ENCODE data around the gene LRBA.

Gene LRBA

GRCh38 chr4:150283689-150284088 lies 731.4 kb downstream of the LRBA start:
- DNase-seq (ENCODE audit: low read depth in 2 of 2): no peak

DNA sequence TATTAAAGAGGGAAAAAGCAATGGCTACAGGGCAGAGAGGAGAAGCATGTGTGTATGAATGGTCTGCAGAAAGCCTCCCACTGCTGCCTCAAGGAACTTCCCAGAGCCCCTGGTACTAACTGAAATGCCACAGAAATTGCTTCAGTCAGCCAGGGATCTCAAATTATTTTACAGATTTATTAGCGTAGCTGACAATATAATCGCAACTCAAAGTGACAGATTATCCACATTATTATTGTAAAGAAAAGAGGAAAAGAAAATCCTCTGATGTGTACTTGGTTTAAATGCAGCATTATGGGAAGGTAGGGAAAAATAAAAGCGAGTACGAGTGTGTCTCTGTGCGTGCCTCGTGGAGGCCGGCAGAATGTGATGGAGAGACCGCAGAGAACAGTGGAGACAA lies 734.1 kb downstream of the LRBA start:
- DNase-seq (ENCODE audit: low read depth in 2 of 2): no peak

DNA sequence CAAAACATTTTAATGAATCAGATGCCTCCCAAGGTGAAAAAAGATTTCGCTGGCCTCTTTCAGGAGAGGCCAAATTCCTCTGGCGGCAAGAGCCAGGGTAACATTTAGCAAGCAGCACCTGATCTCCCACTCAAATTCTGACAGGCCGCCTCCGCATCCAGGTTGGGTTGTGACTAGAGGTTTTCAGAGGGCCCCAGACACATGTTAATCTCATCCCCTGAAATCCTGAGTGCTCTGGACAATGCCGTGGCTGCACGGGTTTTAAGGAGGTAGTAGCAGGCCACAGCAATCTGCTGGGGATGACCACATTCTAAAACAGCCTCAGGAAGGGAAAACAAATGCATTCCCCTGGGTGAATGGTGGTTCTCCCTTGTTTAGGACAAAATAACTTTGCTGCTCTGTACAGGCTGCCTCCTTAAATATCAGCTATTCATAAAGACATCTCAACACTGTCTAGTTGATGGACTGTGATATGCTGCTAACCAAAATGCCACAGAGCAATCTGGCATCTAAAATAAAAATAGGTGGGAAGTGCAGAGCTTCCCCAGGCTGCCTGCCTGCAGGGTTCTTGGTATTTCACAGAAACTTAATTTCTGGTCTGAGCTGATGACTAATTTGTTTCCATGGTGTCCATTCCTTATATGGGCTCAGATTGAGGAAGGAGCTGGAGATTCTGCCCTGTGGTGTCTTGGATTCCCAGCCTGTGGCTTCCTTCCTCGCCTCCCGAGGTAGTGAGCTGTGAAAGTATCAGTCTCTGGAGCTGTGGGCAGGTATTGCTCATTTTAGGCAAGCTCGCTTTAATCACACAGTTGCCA lies 734.8 kb downstream of the LRBA start:
- DNase-seq (ENCODE audit: low read depth in 2 of 2): no peak

DNA sequence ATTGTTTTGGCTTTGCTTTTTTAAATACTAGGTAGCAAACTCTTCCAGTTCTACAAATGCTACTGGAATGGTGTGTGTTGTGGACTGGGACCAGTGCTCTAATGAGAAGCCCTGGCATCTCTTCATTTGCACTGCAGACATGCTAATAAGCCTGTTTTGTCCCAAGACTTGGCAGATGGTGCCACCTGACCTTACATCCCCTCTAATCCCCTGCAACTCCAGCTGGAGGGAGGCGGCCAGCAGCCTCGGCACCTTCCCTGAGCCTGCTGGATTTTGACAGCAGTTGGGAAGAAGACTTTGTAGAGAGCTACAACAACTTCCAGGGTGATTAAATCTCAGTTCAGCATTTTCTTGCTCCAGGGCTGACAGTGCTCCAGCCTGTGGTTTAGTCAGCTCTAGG lies 736.9 kb downstream of the LRBA start:
- DNase-seq (ENCODE audit: low read depth in 2 of 2): no peak

DNA sequence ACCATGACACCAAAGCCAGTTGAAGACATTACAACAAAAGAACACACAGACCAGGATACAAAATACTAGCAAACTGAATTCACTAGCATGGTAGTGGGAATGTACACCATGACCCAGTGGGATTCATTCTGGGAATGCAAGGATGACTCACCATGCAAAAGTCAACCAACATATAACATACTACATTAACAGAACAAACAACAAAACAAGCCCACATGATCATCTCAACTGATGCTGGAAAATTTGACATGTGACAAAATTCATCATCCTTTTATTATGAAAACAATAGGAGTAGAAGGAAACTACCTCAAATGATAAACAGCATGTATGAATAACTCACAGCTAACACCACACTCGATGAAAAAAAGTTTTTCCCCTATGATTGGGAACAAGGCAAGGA lies 746.6 kb downstream of the LRBA start:
- DNase-seq (ENCODE audit: low read depth in 2 of 2): no peak

- DNase-seq (ENCODE audit: low read depth in 2 of 2): no peak
Measured at GRCh38 chr4:150265806-150266205, 749.3 kb downstream of the LRBA start.

- no peak for DNase-seq (ENCODE audit: low read depth in 2 of 2)
Measured at GRCh38 chr4:150264595-150265161, 750.4 kb downstream of the LRBA start.

DNA sequence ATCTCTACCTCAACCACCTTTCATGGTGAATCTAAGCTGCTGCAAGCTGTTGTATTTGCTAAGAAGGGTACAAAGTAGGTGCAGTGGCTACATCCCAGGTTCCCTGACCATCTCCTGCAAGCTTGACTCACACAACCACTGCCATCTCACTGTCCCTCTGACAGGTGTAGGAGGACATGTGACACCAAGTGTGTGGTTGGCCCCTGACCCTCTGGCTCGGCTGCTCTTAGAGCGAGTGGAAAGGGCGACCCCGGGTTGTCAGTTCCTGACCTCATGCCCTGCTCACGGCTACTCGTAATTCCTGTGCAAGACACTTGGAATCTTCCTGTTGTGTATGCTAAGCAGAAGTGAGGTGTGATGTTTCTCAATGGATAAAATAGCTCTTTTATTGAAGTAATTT lies 752.5 kb downstream of the LRBA start:
- no peak for DNase-seq (ENCODE audit: low read depth in 2 of 2)

DNA sequence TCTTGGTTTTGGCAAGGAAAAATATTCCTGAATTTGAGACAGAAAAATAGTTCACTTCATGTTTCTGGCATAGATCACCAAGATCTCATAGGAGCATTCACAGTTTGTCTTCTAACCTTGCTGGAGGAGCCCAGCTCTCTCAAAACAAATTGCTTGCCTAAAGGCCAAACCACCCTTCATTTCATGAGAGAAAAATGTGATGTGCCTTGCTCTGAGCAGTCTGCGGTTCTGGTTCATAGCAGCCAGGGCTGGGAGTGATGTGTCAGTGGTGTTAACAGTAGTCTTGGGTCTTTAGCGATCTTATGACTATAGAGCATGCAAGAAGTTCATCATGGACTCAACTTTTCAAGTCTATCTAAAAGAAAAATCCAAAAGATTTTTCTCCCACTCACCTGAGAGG lies 753.5 kb downstream of the LRBA start:
- no peak for DNase-seq (ENCODE audit: low read depth in 2 of 2)

- no peak for DNase-seq (ENCODE audit: low read depth in 2 of 2)
Measured at GRCh38 chr4:150259861-150260567, 755.1 kb downstream of the LRBA start.

DNA sequence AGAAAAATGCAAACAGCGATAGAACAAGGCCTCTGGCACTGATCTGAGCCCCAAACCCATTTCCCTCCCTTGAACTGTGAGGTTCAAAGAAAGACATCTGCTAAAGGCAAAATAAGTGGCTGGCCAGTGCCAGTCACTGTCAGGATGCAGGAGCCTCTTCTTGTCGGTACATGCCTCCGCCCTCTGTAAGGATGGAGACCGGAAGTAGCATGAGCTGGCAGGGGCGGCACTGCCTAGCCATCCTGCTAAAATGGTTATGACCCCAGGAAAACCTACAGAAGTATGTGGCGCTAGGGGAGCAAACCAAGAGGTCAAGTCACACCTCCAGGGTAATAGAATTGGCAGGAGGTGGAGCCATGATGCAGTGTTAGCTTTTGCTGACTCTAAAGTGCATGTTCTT lies 756.5 kb downstream of the LRBA start:
- no peak for DNase-seq (ENCODE audit: low read depth in 2 of 2)

DNA sequence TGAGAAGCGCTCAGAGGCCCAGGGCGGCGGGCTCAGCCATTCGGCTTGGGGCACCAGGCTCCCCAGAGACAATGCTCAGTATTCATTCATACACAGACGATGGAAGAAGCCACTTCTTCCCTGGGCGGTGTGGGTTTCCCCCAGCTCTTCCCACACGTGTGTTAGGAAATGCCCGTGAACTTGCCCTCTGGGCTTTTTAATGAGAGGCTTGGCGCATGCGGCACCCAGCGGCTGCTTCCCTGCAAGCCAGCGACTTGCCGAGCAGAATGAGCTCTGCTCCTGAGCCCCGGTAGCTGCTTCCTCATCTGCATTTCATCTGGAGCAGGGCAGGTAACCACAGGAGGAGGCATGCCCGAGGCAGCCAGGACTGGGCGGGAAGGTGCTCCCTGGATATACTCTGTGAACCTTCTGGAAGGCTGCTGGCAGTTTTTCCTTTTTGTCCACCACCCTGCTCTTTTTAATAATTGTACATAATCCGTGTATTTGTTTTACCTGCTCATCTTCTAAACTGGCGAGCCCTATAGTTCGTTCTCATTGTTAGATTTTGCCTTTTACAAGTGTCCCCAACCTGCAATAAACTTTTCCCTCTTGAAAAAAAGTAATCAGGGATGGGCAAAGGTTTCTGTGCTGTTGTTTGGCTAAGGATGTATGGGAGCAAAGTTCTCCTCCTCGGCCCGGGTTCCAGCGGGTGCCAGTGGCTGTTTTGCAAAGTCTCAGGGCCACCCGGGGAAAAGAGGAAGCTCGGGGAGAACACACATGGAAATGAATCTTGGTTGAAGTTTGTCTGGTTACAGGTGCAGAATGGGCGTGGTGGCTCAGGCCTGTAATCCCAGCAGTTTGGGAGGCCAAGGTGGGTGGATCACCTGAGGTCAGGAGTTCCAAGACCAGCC lies 758.0 kb downstream of the LRBA start:
- DNase-seq (ENCODE audit: low read depth in 2 of 2): no peak

GRCh38 chr4:150256225-150256620 lies 758.9 kb downstream of the LRBA start:
- DNase-seq (ENCODE audit: low read depth in 2 of 2): no peak

DNA sequence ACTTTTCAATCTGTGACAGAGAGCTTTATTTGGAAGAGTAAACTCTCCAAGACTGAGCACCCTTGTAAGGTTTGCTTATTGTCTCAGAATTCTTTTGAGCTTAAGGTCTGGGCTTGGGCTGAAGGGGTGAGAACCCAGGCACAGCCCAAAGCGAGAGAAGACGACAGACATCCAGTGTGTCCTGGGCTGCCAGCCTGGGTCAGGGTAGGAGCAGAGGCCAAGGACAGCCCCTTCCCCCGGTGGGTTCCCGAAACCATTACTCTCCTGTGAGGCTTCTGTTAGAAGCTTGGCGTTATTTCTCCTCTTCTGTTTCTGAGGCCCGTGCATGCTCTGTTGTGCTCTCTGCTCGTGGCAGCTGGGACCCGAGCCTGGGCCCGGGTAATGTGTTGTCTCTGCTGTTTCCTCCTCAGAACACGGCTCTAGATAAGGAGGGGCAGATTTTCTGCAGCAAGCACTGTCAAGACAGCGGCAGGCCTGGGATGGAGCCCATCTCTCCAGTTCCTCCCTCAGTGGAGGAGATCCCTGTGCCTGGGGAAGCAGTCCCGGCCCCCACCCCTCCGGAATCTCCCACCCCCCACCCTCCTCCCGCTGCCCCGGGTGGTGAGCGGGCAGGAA lies 759.4 kb downstream of the LRBA start:
- DNase-seq (ENCODE audit: low read depth in 2 of 2): no peak

DNA sequence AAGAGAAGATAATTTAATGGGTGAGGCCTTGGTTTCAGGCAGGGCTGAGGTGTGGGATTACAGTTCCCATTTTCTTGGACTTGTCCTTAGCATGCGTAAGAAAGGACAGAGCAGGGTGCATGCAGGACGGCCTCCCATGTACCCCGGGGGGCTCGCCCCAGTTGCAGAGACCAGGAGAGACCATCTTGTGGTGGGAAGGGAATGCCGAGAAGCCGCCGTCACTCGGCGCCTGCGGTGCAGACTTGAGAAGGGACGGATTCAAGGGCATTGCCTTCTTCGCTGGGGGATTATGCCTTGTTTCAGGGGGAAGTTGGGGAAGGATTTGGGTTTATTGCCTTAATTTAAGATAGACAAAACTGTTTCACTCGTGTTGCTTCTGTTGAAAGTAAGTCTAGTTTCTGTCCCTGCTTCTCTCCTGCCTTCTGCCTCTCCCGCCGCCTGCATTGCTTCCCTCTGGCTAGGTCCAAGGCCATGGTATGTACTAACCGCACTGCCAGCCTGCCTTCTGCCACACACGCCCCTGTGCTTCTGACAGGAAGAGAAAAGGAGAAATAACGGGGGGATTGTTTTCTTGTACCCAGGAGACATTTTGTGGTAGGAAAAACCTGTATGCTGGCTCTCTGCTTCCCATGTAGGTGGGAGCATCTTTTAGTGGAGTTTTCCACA lies 761.0 kb downstream of the LRBA start:
- no peak for DNase-seq (ENCODE audit: low read depth in 2 of 2)

DNA sequence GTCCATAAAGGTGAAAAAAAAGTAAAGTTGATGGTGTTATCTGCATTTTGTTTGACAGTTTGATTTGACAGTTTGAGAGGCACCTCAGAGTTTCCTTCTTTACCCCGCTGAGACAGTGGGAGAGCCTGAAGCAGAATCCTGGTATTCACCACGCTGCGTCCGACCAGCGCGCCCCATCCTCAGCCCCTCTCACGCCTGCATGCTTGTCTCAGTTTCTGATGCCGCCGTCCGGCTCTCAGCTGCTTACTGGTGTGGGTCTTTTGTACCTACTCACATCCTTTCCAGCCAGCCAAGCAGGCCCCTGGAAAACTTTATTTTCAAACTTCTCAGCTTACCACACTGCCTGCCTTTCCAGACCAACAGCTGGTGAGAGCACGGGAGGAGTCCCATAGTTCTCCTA lies 761.7 kb downstream of the LRBA start:
- no peak for DNase-seq (ENCODE audit: low read depth in 2 of 2)

GRCh38 chr4:150252741-150253140 lies 762.3 kb downstream of the LRBA start:
- DNase-seq (ENCODE audit: low read depth in 2 of 2): no peak

DNA sequence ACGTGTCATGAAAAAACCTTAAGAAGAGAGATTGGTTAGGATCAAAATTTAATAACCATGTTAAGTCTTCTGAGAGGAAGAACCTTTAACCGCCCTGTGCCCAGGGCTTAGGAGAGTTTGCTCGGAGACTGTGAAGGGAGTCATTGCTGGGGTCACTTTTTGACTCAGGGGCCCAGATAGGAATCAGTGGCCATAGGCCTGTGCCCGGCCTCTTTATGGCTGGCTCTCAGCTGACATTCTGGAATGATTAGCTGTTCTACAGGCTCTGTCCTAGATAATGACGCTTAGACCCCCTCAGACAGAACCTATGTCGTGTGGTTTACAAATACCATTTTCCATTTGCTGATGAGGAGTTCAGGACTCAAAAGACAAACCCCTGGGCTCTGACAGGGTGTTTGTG lies 762.8 kb downstream of the LRBA start:
- no peak for DNase-seq (ENCODE audit: low read depth in 2 of 2)

DNA sequence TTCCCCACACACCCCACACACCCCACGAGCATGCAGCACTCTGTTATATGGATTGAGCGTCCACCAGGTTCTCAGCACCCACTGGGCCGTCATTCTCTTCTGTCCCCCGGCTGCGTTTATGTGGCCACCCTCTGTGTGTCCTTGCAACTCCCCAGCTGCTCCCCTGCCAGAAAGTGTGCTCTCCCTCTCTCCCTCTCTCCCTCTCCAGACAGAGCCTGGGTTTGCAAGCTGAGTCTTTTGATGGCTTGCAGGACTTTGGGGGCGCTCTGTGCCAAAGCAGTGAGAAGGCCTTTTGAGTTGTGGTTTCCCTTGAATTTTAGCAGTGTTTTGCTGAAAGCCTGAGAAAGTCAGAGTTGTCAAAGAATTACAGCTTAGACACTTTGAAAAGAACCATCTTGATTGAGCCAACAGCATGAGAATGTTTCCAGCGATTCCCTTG lies 763.3 kb downstream of the LRBA start:
- no peak for DNase-seq (ENCODE audit: low read depth in 2 of 2)

- no peak for DNase-seq (ENCODE audit: low read depth in 2 of 2)
Measured at GRCh38 chr4:150250998-150251651, 764.0 kb downstream of the LRBA start.

Data from stimulated activated CD8-positive, alpha-beta memory T cell treated with anti-CD3 and anti-CD28 coated beads, Interleukin-7, amount 100 ng/mL, for 4 hours (primary cell).